T-cell (primary cell): ENCODE measurements around the gene KIFAP3. TPM values are rescaled to one million over a fixed set of nuclear protein-coding genes. Genes with fewer than 3 reads are reported as not detected.

Experiments used
- ATAC-seq, 4 experiments: fragments of 200-7000 bp in 3 of 4; fragments of 150-1000 bp in 1 of 4; cut with Tn5 transposase; replicated peaks in 1 of 4; 1 replicate in 3 of 4; 2 replicates in 1 of 4; pipeline ENCODE4 v1.10.0; 2021; ENCODE audit warnings: moderate library complexity in 3 of 4, mild to moderate bottlenecking in 2 of 4, moderate number of reproducible peaks in 1 of 4
- CTCF ChIA-PET, 2 donors: fragments of 300-600 bp; sonication (Branson Sonifier 250); formaldehyde crosslinking; loops; one replicate each; lab custom pipeline; 2022; ENCODE audit warnings: antibody characterized with exemption in 2 of 2; lab: Charles Lee
- POLR2A ChIA-PET, 2 donors: fragments of 300-600 bp; sonication (Branson Sonifier 250); formaldehyde crosslinking; loops; one replicate each; lab custom pipeline; 2022; ENCODE audit warnings: antibody characterized with exemption in 2 of 2; lab: Charles Lee
- DNase-seq, 35 experiments: peaks; one replicate each; pipeline versions ENCODE4 v3.0.0 to v3.0.0-alpha.2; 2013 to 2023
- H3K27ac ChIP-seq: one replicate; pipeline ENCODE4 v1.5.1; 2013; ENCODE audit warnings: low read length
- H3K27me3 ChIP-seq, 2 experiments: replicated peaks in 1 of 2; 1 replicate in 1 of 2; 2 replicates in 1 of 2; pipeline versions ENCODE4 v1.6.1 to v1.7.0; 2013; ENCODE audit warnings: low read length in 1 of 2, mixed read lengths in 1 of 2; ENCODE audit not compliant: control insufficient read depth in 2 of 2, insufficient read depth in 2 of 2; ENCODE audit errors: extremely low read depth in 1 of 2
- H3K36me3 ChIP-seq, 2 donors: 1 replicate in 1 of 2; 2 replicates in 1 of 2; pipeline versions ENCODE4 v1.6.1 to v1.7.0; 2013; ENCODE audit warnings: low read length in 1 of 2; ENCODE audit not compliant: control insufficient read depth in 2 of 2, insufficient read depth in 1 of 2; ENCODE audit errors: extremely low read depth in 1 of 2
- H3K4me1 ChIP-seq, 2 experiments: 1 replicate in 1 of 2; 2 replicates in 1 of 2; pipeline versions ENCODE4 v1.6.1 to v1.7.0; 2013; ENCODE audit warnings: low read length in 2 of 2, mixed read lengths in 1 of 2; ENCODE audit not compliant: insufficient read depth in 2 of 2, control insufficient read depth in 1 of 2; ENCODE audit errors: extremely low read depth in 1 of 2
- H3K4me3 ChIP-seq, 2 donors: 1 replicate in 1 of 2; 2 replicates in 1 of 2; pipeline versions ENCODE4 v1.5.1 to v1.7.0; 2013; ENCODE audit warnings: mild to moderate bottlenecking in 2 of 2, low read length in 1 of 2, moderate library complexity in 1 of 2; ENCODE audit not compliant: control insufficient read depth in 1 of 2; ENCODE audit errors: extremely low read depth in 1 of 2
- H3K9me3 ChIP-seq: 2 replicates; pipeline ENCODE4 v1.7.0; 2013
- H3K27ac Mint-ChIP-seq, 2 donors: one replicate each; pipeline ENCODE4 v1.8.0; 2020 to 2021; ENCODE audit warnings: mild to moderate bottlenecking in 2 of 2, mixed read lengths in 2 of 2
- H3K27me3 Mint-ChIP-seq, 2 donors: one replicate each; pipeline ENCODE4 v1.8.0; 2021 to 2022; ENCODE audit warnings: mixed read lengths in 2 of 2
- H3K36me3 Mint-ChIP-seq: one replicate; pipeline ENCODE4 v1.8.0; 2021; ENCODE audit warnings: mixed read lengths
- H3K4me1 Mint-ChIP-seq, 3 donors: one replicate each; pipeline ENCODE4 v1.8.0; 2020 to 2022; ENCODE audit warnings: mixed read lengths in 3 of 3, mild to moderate bottlenecking in 1 of 3
- H3K4me3 Mint-ChIP-seq, 3 donors: one replicate each; pipeline ENCODE4 v1.8.0; 2020 to 2022; ENCODE audit warnings: mild to moderate bottlenecking in 3 of 3, mixed read lengths in 3 of 3, moderate library complexity in 3 of 3
- H3K9me3 Mint-ChIP-seq, 3 donors: one replicate each; pipeline ENCODE4 v1.8.0; 2020 to 2022; ENCODE audit warnings: mixed read lengths in 3 of 3
- WGBS: methylation state at CpG from one replicate; pipeline ENCODE4 v1.1.5; 2013; ENCODE audit warnings: missing lambda C conversion rate; ENCODE audit not compliant: insufficient coverage; 5-methylcytosine and 5-hydroxymethylcytosine counted together
- total RNA-seq, 35 experiments: library from RNA in 6 of 35; stranded (reverse) in 6 of 35; fragments of 120-200 nt in 1 of 35; gene quantifications; one replicate each; pipeline versions ENCODE4 v1.2.1 to v1.2.4 and lab custom pipeline; 2013 to 2026

Gene KIFAP3
- total RNA-seq, 5 donors from 2014 or later (not counting 1 experiment from before 2014, with no cell fraction given): 13.8 to 20.2 (median 16.6) TPM

- no peak for ATAC-seq
- no peak overlapping the region for H3K27ac ChIP-seq
- no peaks in the 10 kb centered on the region for H3K9me3 Mint-ChIP-seq
- peaks cover 0 to 3% of the 10 kb centered on the region in 2 experiments for H3K4me1 ChIP-seq
- no peaks in the 10 kb centered on the region for H3K27me3 ChIP-seq
- H3K9me3 ChIP-seq: no peaks in the 10 kb centered on the region
- peaks cover 2 to 53% of the 10 kb centered on the region in 2 donors for H3K36me3 ChIP-seq
- H3K36me3 Mint-ChIP-seq: peaks cover 52% of the 10 kb centered on the region
- no peak overlapping the region for H3K4me3 ChIP-seq
- POLR2A ChIA-PET: no interaction called here
- WGBS: 96% methylated on average over 18 of the region's 20 CpGs
- CTCF ChIA-PET: interaction anchor here in 1 of 2 donors (0.6 kb wide), 1 partner anchor 11 kb away, joined by 3 read pairs; the partner anchor contains the start of gene SCYL3
- no peak overlapping the region for H3K4me3 Mint-ChIP-seq
- no peaks in the 10 kb centered on the region for H3K27me3 Mint-ChIP-seq
- no peak for DNase-seq
- H3K27ac Mint-ChIP-seq: no peak overlapping the region
- H3K4me1 Mint-ChIP-seq: peaks cover 32 to 53% (median 41%) of the 10 kb centered on the region in 3 donors
Observed at GRCh38 chr1:169882039-169882511, 192.4 kb downstream of the KIFAP3 start.

GRCh38 chr1:169879034-169879840, 195.3 kb downstream of the KIFAP3 start:
- Mint-ChIP-seq H3K4me3 (no peak overlapping the region), H3K27me3 (no peaks in the 10 kb centered on the region), H3K36me3 (peaks cover 54% of the 10 kb centered on the region), H3K4me1 (peaks cover 26 to 45% (median 39%) of the 10 kb centered on the region in 3 donors), H3K9me3 (no peaks in the 10 kb centered on the region), H3K27ac (peak overlapping the region; percentile 6 to 70)
- ChIA-PET POLR2A (no interaction called here), CTCF (interaction anchor here in 1 of 2 donors (0.5 kb wide), 2 partner anchors 187 to 1547 kb away, joined by 4 to 6 read pairs; no protein-coding TSS in a partner anchor)
- H3K9me3 ChIP-seq: no peaks in the 10 kb centered on the region
- no peak overlapping the region for H3K4me3 ChIP-seq
- no peaks in the 10 kb centered on the region for H3K27me3 ChIP-seq
- H3K36me3 ChIP-seq: peaks cover 9 to 50% of the 10 kb centered on the region in 2 donors
- H3K27ac ChIP-seq: no peak overlapping the region
- DNase-seq (no peak), ATAC-seq (no peak)
- WGBS: no CpG with 5 or more reads among the region's 4 CpGs
- peaks cover 0 to 3% of the 10 kb centered on the region in 2 experiments for H3K4me1 ChIP-seq

- Mint-ChIP-seq H3K27me3 (no peaks in the 10 kb centered on the region), H3K36me3 (peaks cover 61% of the 10 kb centered on the region), H3K27ac (peak overlapping the region in 1 of 2 donors; percentile 44), H3K9me3 (no peaks in the 10 kb centered on the region), H3K4me3 (no peak overlapping the region), H3K4me1 (peaks cover 31 to 49% (median 45%) of the 10 kb centered on the region in 3 donors)
- no CpG with 5 or more reads among the region's 4 CpGs for WGBS
- ChIA-PET CTCF (interaction anchor here in 1 of 2 donors (0.5 kb wide), 1 partner anchor 188 kb away, joined by 6 read pairs; no protein-coding TSS in a partner anchor), POLR2A (no interaction called here)
- Histone ChIP-seq H3K4me1 (peaks cover 0 to 3% of the 10 kb centered on the region in 2 experiments), H3K27me3 (no peaks in the 10 kb centered on the region), H3K4me3 (no peak overlapping the region), H3K36me3 (peaks cover 9 to 57% of the 10 kb centered on the region in 2 donors), H3K27ac (no peak overlapping the region), H3K9me3 (no peaks in the 10 kb centered on the region)
- ATAC-seq (no peak), DNase-seq (no peak)
Observed at GRCh38 chr1:169878498-169878897, 196.0 kb downstream of the KIFAP3 start.

- Mint-ChIP-seq H3K4me3 (no peak overlapping the region), H3K27me3 (no peaks in the 10 kb centered on the region), H3K27ac (no peak overlapping the region), H3K9me3 (no peaks in the 10 kb centered on the region), H3K36me3 (peaks cover 63% of the 10 kb centered on the region), H3K4me1 (peaks cover 26 to 46% (median 42%) of the 10 kb centered on the region in 3 donors)
- H3K9me3 ChIP-seq: no peaks in the 10 kb centered on the region
- ChIA-PET POLR2A (interaction anchor here in 1 of 2 donors (0.6 kb wide), 1 partner anchor 19 kb away, joined by 3 read pairs; no protein-coding TSS in a partner anchor), CTCF (no interaction called here)
- no peaks in the 10 kb centered on the region for H3K27me3 ChIP-seq
- peaks cover 0 to 3% of the 10 kb centered on the region in 2 experiments for H3K4me1 ChIP-seq
- H3K36me3 ChIP-seq: peaks cover 9 to 57% of the 10 kb centered on the region in 2 donors
- no peak for DNase-seq
- no peak for ATAC-seq
- H3K4me3 ChIP-seq: no peak overlapping the region
- WGBS: no CpG with 5 or more reads among the region's 2 CpGs
- no peak overlapping the region for H3K27ac ChIP-seq
Observed at GRCh38 chr1:169877800-169878491, 196.5 kb downstream of the KIFAP3 start.

GRCh38 chr1:169874229-169874628, 200.3 kb downstream of the KIFAP3 start:
- Histone ChIP-seq H3K36me3 (peaks cover 13 to 80% of the 10 kb centered on the region in 2 donors), H3K27me3 (no peaks in the 10 kb centered on the region), H3K9me3 (no peaks in the 10 kb centered on the region), H3K4me3 (no peak overlapping the region), H3K27ac (no peak overlapping the region), H3K4me1 (no peaks in the 10 kb centered on the region)
- Mint-ChIP-seq H3K27me3 (no peaks in the 10 kb centered on the region), H3K27ac (no peak overlapping the region), H3K36me3 (peaks cover 85% of the 10 kb centered on the region), H3K9me3 (no peaks in the 10 kb centered on the region), H3K4me1 (peaks cover 16 to 27% (median 24%) of the 10 kb centered on the region in 3 donors), H3K4me3 (no peak overlapping the region)
- WGBS: no CpG with 5 or more reads among the region's 3 CpGs
- POLR2A ChIA-PET: no interaction called here
- no peak for ATAC-seq
- CTCF ChIA-PET: no interaction called here
- DNase-seq: no peak
